ENCODE results near the gene CRIP3.

The CRIP3 gene

DNA sequence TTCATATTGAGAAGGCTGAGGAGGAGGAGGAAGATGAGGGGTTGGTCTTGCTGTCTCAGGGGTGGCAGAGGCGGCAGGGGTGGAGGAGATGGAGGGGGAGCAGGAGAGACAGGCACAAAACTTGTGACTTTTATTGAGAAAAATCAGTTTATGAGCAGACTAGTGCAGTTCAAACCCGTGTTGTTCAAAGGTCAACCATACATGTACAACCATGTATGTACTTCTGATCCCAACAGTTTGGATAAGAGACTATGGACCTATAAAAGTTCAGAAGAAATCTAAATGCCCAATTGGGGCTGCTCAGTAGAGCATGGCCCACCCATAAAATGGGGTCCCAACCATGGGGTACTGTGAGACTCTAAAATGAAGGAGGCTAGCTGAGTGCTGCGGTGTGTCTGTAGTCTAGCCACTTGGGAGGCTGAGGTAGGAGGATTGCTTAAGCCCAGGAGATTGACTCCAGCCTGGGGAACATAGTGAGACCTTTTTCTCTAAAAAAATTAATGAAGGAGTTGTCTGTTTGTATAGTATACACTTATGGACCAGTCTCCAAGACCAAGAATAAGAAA lies 18.2 kb downstream of the CRIP3 start:
- Histone ChIP-seq H3K4me1 (ENCODE audit: insufficient read depth, low read length, poor library complexity, severe bottlenecking) (no peaks in the 10 kb centered on the region), H4K20me1 (ENCODE audit: insufficient read depth, low read length, poor library complexity, severe bottlenecking) (no peaks in the 10 kb centered on the region), H3K9me3 (ENCODE audit: insufficient read depth, low read depth, low read length) (no peaks in the 10 kb centered on the region), H3K79me2 (ENCODE audit: insufficient read depth, low read length) (no peaks in the 10 kb centered on the region), H2AFZ (ENCODE audit: low read length) (no peak overlapping the region), H3K9ac (ENCODE audit: low read depth, low read length, poor library complexity, severe bottlenecking) (no peak overlapping the region), H3K4me3 (ENCODE audit: low read length, poor library complexity, severe bottlenecking) (no peak overlapping the region), H3K27me3 (ENCODE audit: insufficient read depth, low read length, poor library complexity, severe bottlenecking) (no peaks in the 10 kb centered on the region), H3K4me2 (ENCODE audit: low read depth, low read length, poor library complexity, severe bottlenecking) (no peak overlapping the region), H3K36me3 (ENCODE audit: insufficient read depth, low read length) (no peaks in the 10 kb centered on the region), H3K9me2 (replicated peaks; ENCODE audit: low read depth, low read length) (no peaks in the 10 kb centered on the region), H3F3A (ENCODE audit: low read depth) (no peaks in the 10 kb centered on the region)
- TF ChIP-seq EZH2phosphoT487 (IDR thresholded peaks at IDR 0.05; ENCODE audit: borderline replicate concordance) = no peak
- TF ChIP-seq, protein P1, sequence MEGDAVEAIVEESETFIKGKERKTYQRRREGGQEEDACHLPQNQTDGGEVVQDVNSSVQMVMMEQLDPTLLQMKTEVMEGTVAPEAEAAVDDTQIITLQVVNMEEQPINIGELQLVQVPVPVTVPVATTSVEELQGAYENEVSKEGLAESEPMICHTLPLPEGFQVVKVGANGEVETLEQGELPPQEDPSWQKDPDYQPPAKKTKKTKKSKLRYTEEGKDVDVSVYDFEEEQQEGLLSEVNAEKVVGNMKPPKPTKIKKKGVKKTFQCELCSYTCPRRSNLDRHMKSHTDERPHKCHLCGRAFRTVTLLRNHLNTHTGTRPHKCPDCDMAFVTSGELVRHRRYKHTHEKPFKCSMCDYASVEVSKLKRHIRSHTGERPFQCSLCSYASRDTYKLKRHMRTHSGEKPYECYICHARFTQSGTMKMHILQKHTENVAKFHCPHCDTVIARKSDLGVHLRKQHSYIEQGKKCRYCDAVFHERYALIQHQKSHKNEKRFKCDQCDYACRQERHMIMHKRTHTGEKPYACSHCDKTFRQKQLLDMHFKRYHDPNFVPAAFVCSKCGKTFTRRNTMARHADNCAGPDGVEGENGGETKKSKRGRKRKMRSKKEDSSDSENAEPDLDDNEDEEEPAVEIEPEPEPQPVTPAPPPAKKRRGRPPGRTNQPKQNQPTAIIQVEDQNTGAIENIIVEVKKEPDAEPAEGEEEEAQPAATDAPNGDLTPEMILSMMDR (conservative IDR thresholded peaks at IDR 0.05; ENCODE audit: low read length) = no peak

DNA sequence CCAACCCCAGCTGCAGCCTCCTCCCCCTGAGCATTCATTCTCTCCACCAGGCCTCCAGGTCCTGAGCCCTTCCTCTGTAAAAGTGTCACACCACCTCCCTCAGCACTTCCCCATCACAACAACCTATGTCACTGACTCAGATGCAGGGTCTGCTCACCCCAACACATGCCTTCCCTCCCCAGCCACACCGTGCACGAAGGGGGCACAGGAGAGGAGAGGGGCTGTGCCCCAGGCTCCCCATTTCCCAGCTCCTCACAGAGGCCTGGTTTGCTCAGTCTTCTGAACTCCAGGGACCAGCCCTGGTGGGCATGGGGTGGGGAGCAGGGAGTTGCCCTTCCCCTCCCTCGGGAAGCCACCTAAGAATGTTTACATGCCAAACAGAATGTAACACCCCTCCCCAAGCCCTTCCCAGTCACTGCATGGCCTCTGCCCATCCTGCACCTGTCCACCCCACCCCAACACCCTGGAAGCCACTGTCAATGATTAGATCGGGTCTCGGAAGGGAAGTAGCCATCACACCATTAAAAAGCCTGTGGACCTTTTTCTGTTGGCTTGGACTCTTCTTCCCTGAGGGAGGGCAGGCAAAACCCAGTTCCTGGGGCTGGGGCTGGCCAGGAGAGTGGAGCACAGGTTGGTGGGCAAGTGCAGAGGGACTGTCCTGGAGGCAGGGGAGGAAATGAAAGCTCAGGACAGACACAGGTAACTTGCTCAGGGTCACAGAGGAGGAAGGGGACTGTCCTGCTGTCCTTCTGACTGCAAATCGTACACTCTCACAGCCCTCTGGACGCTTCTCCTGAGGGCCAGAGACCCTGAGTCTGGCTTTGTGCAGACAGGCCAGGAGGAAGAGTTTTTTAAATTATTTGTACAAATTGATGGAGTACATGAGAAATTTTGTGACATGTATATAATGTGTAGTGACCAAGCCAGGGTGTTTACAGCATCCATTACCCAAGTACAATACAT lies 20.6 kb downstream of the CRIP3 start:
- H3K4me3 ChIP-seq (ENCODE audit: low read length, poor library complexity, severe bottlenecking) = no peak overlapping the region

DNA sequence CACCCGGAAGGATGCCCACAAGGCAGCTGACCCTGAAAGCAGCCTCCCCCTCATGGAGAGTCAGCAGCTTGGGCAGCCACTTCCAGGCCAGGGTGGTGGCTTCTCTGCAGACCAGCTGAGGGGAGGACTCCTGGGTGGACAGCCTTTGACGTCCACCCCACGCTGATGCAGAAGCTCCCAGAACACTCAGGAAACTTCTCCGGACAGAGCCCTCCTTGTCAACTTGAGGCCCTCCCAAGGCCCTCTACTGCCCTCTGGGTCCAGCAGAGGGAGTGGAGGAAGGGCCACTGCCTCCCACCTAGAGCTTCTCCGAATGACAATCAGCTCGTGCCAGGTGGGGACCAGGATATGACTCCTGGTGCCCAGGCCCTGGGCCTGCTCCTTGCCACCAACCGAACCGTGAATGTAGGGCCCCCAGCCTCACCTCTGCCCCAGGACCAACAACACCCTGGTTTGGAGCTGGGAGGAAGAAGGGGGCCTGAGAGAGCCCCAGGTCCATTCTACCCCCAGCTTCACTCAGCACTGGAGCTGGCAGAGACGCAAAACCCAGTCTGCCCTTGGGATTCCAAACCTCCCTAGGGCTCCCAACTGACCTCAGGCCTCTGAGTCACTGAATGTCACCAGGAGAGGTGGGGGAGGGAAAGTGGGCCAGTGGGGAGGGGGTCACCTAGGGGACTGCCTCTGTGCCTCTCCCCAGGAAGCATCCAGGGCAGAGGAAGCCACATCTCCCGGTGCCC lies 21.5 kb downstream of the CRIP3 start:
- Histone ChIP-seq H3K9me2 (replicated peaks; ENCODE audit: low read depth, low read length) (no peaks in the 10 kb centered on the region), H3K9ac (ENCODE audit: low read depth, low read length, poor library complexity, severe bottlenecking) (no peak overlapping the region), H4K20me1 (ENCODE audit: insufficient read depth, low read length, poor library complexity, severe bottlenecking) (no peaks in the 10 kb centered on the region), H3K36me3 (ENCODE audit: insufficient read depth, low read length) (no peaks in the 10 kb centered on the region), H3K4me3 (ENCODE audit: low read length, poor library complexity, severe bottlenecking) (no peak overlapping the region), H3K4me2 (ENCODE audit: low read depth, low read length, poor library complexity, severe bottlenecking) (no peak overlapping the region), H3K27me3 (ENCODE audit: insufficient read depth, low read length, poor library complexity, severe bottlenecking) (no peaks in the 10 kb centered on the region), H3K9me3 (ENCODE audit: insufficient read depth, low read depth, low read length) (no peaks in the 10 kb centered on the region), H2AFZ (ENCODE audit: low read length) (no peak overlapping the region), H3F3A (ENCODE audit: low read depth) (no peaks in the 10 kb centered on the region), H3K79me2 (ENCODE audit: insufficient read depth, low read length) (no peaks in the 10 kb centered on the region), H3K4me1 (ENCODE audit: insufficient read depth, low read length, poor library complexity, severe bottlenecking) (no peaks in the 10 kb centered on the region)
- TF ChIP-seq EZH2phosphoT487 (IDR thresholded peaks at IDR 0.05; ENCODE audit: borderline replicate concordance) = no peak
- TF ChIP-seq, protein P1 (conservative IDR thresholded peaks at IDR 0.05; ENCODE audit: low read length) = peak; percentile 33; the same call in 1 of the 2 replicates

More for the DNA sequence above, 20.6 kb downstream of the CRIP3 start:
- Histone ChIP-seq H3K9me3 (ENCODE audit: insufficient read depth, low read depth, low read length) (no peaks in the 10 kb centered on the region), H3K9ac (ENCODE audit: low read depth, low read length, poor library complexity, severe bottlenecking) (no peak overlapping the region), H3K79me2 (ENCODE audit: insufficient read depth, low read length) (no peaks in the 10 kb centered on the region), H3K4me1 (ENCODE audit: insufficient read depth, low read length, poor library complexity, severe bottlenecking) (no peaks in the 10 kb centered on the region), H3K9me2 (replicated peaks; ENCODE audit: low read depth, low read length) (no peaks in the 10 kb centered on the region), H3K36me3 (ENCODE audit: insufficient read depth, low read length) (no peaks in the 10 kb centered on the region), H3K27me3 (ENCODE audit: insufficient read depth, low read length, poor library complexity, severe bottlenecking) (no peaks in the 10 kb centered on the region), H3K4me2 (ENCODE audit: low read depth, low read length, poor library complexity, severe bottlenecking) (no peak overlapping the region), H2AFZ (ENCODE audit: low read length) (no peak overlapping the region), H3F3A (ENCODE audit: low read depth) (no peaks in the 10 kb centered on the region), H4K20me1 (ENCODE audit: insufficient read depth, low read length, poor library complexity, severe bottlenecking) (no peaks in the 10 kb centered on the region)
- no peak for TF ChIP-seq EZH2phosphoT487 (IDR thresholded peaks at IDR 0.05; ENCODE audit: borderline replicate concordance)
- TF ChIP-seq, protein P1 (conservative IDR thresholded peaks at IDR 0.05; ENCODE audit: low read length) = no peak
